ENCODE data around the gene ZNF99.
"Not testable (repeated sequence)": the region's sequence is repeated elsewhere in the genome, so short reads cannot be mapped to it uniquely, and the experiment has no call there.

The ZNF99 gene

DNA sequence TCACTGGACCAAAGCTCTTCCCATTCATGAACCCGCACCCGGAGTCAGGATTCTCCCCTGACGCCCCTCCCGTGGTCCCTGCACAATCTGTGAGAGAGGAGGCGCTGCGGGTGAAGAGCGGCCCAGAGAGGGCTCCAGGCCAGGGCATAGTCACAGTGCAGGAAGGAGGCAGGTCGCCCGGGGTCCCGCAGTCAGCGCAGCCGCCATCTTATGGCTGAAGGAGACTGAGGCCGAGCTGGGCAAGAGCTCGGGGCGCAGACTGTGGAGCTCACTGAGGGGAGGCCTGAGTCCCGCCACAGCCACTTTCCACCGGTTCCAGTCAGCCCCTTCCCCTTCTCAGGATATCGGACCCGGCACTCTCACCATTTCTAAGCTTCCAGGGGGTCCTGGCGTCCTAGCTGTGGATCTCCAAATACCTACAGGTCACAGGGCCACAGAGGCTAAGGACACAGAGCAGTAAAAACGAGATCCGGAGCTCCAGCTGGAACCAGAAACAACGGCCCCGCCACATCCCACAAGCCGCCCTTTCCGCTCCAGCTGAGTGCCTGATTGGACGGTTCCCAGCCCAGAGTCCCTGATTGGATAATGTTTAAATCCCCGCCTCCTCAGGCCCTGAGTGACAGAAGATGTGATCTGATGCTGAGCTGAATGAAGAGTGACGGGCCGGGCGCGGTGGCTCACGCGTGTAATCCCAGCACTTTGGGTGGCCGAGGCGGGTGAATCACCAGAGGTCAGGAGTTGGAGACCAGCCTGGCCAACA lies at the start of gene ZNF99:
Gene ZNF99, minus strand, starts transcription at position 501 of the 760 bp plus-strand sequence. Its CDS starts 135 bp downstream, at position 366.
- DNase-seq: no peak

DNA sequence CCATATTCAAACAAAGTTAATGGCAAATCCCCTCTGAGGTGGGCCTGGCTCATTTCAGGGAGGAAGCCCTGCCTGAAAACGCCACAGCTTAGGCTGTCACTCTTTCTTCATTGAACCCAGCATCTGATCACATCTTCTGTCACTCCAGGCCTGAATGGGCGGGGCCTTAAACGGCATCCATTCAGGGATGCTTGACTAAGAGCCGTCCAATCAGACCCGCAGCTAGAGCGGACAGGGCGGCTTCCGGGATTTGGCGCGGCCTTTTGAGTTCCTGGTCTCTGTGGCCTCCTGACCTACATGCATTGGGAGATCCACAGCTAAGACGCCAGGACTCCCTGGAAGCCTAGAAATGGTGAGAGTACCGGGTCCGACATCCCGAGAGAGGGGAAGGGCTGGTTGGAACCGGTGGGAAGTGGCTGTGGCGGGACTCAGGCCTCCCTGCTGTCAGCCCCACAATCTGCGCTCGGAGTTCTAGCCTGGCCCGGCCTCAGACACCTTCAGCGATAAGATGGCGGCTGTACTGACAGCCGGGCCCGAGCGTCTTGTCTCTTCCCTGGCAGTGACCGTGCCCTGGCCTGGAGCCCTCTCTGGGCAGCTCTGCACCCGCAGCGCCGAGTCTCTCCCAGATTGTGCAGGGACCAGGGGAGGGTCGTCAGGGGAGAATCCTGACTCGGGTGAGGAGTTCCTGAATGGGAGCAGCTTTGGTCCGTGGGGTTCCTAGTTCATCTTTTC lies 48.2 kb upstream of the ZNF99 start, which contains the start of gene ZNF723:
Gene ZNF723, plus strand, starts transcription at position 261 of the 732 bp plus-strand sequence. Its CDS starts 89 bp downstream, at position 350.
- DNase-seq: no peak

DNA sequence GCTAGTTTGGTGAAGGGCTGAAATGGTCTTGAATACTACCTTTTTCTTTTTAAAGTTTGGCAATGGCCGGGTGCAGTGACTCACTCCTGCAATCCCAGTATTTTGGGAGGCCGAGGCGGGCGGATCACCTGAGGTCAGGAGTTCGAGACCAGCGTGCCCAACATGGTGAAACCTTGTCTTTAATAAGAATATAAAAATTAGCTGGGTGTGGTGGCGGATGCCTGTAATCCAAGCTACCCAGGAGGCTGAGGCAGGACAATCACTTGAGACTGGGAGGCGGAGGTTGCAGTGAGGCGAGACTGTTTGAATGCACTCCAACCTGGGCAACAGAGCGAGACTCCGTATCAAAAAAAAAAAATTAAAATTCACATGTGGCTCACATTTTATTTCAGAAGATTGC lies 47.3 kb upstream of the ZNF99 start:
- DNase-seq: no peak

GRCh38 chr19:22814124-22814523 lies 30.2 kb upstream of the ZNF99 start:
- no peak for DNase-seq

DNA sequence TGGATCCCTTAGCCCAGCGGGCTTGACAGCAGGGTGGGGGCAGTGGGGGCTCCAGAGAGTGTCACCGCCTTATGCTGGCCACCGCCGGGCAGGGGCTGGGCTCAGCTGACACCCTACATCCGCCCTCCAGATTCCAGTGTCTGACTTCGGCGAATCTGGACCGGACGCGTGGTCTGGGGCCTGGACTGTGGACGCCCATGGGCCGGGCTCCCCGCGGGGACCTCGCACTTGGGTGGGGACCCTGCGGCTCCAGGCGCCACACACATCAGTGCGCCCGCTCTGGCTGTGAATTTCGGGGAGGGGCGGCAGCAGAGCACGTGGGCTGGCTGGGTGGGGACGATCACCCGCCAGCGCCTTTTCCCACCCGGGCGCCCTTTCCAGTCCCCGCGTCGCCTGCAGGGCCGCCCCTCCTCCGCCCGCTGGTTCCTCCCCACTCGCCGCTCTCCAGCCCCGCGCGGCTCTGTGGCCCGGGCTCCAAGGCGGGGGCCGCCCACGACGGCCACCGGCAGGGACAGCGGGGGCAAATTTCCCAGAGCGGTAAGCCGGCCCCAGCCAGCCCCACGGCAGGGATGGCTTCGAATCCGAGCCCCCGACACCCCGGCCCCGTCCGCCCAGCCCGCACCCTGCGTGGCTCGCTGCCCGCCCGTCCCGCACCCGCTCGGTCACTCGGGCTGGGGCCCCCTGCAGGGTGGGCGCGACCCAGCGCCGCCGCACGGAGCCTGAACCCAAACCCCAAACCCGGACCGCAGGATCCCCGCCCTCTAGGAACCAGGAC lies 23.3 kb upstream of the ZNF99 start:
- no peak for DNase-seq

- no peak for DNase-seq
Observed at GRCh38 chr19:22806418-22806817, 22.5 kb upstream of the ZNF99 start.

DNA sequence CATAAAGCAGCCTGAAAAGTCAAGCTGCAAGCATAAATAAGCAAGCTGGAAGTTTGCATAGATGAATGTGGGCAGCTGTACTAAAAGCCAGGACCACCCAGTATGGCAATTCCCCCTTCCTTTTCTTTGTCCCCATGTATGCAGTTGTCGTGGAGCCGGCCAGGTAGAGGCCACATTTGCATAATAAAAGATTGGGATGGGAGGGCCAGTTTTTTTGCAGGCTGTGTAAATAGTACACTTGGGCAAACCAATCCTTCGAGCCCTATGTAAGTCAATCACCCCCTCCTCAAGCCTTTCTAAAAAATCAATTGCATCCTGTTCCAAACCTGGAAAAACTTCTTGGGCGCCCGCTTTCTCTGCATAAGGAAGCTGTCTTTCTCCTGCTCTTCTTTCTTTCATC lies 13.1 kb upstream of the ZNF99 start:
- DNase-seq: no peak

DNA sequence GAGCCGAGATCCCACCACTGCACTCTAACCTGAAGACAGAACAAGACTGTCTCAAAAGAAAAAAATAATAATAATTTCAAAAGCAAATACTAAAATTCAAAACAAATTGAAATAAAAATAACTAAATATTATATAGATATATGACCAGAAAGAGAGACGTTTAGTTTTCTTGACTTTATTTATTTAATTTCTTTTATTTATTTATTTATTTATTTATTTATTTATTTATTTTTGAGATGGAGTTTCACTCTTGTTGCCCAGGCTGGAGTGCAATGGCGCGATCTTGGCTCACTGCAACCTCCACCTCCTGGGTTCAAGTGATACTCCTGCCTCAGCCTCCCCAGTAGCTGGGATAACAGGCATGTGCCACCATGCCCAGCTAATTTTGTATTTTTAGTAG lies 8.9 kb upstream of the ZNF99 start:
- not testable (repeated sequence) for DNase-seq

DNA sequence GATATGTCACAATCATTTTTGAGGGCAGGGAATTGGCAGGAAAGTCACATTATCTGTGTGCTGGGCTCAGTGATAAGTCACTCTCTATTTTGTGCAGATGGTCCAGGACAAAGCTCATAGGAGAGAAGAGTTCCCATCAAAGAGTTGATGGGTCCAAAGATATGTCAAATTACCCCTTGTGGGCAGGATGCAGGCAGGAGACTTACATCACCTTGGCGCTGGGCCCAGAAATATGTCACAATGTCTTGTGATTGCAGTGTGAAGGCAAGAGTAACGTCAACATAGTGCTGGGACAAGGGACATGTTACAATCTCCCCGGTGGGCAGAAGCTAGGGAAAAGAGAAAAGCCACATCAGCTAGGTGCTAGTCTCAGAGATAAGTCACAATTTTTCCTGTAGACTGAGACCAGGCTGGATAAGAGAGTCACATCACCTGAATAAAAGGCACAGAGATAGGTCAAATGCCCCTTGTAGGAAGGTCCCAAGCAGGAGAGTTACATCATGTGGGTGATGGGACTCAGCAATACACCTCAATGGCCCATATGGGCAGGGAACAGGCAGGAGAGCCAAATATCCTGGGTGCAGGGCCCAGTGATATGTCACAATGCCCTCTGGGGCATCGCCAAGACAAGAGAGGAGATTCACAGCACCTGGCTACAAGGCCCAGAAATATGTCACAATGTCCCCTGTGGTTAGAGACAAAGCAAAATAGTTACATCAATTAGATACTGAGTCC lies 47.9 kb downstream of the ZNF99 start:
- no peak for DNase-seq

GRCh38 chr19:22733691-22734090 lies 50.3 kb downstream of the ZNF99 start:
- no peak for DNase-seq

GRCh38 chr19:22728214-22728613 lies 55.7 kb downstream of the ZNF99 start:
- DNase-seq: not testable (repeated sequence)

DNA sequence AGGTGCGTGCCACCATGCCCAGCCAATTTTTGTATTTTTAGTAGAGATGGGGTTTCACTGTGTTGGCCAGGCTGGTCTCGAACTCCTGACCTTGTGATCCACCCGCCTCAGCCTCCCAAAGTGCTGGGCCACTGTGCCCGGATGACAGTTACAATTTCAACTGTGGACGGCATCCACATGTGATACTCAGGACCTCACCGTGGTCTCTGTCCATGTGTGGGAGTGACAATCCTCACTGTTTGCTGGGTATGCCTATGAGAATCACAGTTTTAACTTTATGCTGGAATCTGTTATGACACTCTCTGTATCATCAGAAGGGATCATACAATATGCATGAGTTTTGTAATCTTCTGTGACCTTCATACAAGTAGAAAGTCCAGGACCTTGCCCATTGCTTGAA lies 62.4 kb downstream of the ZNF99 start:
- DNase-seq: not testable (repeated sequence)

DNA sequence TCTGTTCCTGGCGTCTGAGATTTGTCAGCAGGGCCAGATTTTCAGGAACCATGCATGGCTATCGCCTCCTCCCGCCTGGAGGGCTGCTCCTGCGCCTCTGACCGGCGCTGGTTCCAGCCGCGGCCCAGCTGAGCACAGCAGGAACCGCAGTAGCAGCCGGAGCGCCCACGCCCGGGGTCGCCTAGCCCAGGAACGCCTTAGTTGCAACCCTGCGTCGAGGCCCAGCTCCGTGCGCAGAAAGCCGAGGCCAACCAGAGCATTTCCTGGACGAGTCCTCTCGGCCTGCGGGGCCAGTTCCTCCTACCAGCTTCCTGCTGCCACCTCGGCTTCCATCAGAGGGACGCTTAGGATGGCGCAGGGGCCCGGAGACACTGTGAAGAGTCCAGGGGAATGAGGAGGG lies 75.0 kb downstream of the ZNF99 start:
- no peak for DNase-seq

GRCh38 chr19:22703096-22703495 lies 80.9 kb downstream of the ZNF99 start:
- not testable (repeated sequence) for DNase-seq

- not testable (repeated sequence) for DNase-seq
Observed at GRCh38 chr19:22702661-22703060, 81.3 kb downstream of the ZNF99 start.
